Measurements from ENCODE around the gene PLA2G4B. TPM values are rescaled to one million over a fixed set of nuclear protein-coding genes. Genes with fewer than 3 reads are reported as not detected.

The PLA2G4B gene
- polyA plus RNA-seq (ENCODE audit: low read depth in 6 of 6): 1 to 10 TPM in 1 of 6 donors, under 1 TPM in 3, not detected in 2; 0.45 to 1.5 (median 0.48) TPM

GRCh38 chr15:41838400-41838897 lies at the start of gene PLA2G4B:
Gene PLA2G4B (plus strand): TSS chr15:41838847. CDS start chr15:41838914, 67 bp downstream.
- ATAC-seq (ENCODE audit: low read depth in 2 of 2) (no peak), DNase-seq (no peak)
- no peaks in the 10 kb centered on the region for H3K36me3 Mint-ChIP-seq
- no peak within 1 kb of the TSS for H3K4me3 Mint-ChIP-seq
- H3K9me3 Mint-ChIP-seq: no peaks in the 10 kb centered on the region
- no peaks in the 10 kb centered on the region for H3K27me3 Mint-ChIP-seq
- H3K27ac Mint-ChIP-seq: peak within 1 kb of the TSS in 1 of 6 donors; percentile 16
- peaks cover 5 to 11% (median 8%) of the 10 kb centered on the region in 3 donors for H3K4me1 Mint-ChIP-seq

- no peaks in the 10 kb centered on the region for H3K36me3 Mint-ChIP-seq
- no peaks in the 10 kb centered on the region for H3K9me3 Mint-ChIP-seq
- peak overlapping the region in 2 of 6 donors; percentile 48 to 69 for H3K27ac Mint-ChIP-seq
- H3K4me3 Mint-ChIP-seq: no peak overlapping the region
- no peaks in the 10 kb centered on the region for H3K27me3 Mint-ChIP-seq
- no peak for ATAC-seq (ENCODE audit: low read depth in 2 of 2)
- peaks cover 44 to 50% (median 46%) of the 10 kb centered on the region in 3 donors for H3K4me1 Mint-ChIP-seq
- no peak for DNase-seq
Observed at GRCh38 chr15:41789236-41789635, 49.4 kb upstream of the PLA2G4B start.

- Mint-ChIP-seq H3K27ac (peak overlapping the region in 2 of 6 donors; percentile 48 to 69), H3K4me3 (no peak overlapping the region), H3K4me1 (peaks cover 46 to 52% (median 49%) of the 10 kb centered on the region in 3 donors), H3K36me3 (no peaks in the 10 kb centered on the region), H3K27me3 (no peaks in the 10 kb centered on the region), H3K9me3 (no peaks in the 10 kb centered on the region)
- no peak for ATAC-seq (ENCODE audit: low read depth in 2 of 2)
- no peak for DNase-seq
Observed at GRCh38 chr15:41789662-41790061, 49.0 kb upstream of the PLA2G4B start.

GRCh38 chr15:41790169-41790568 lies 48.5 kb upstream of the PLA2G4B start:
- Mint-ChIP-seq H3K4me1 (peaks cover 51 to 57% (median 52%) of the 10 kb centered on the region in 3 donors), H3K27ac (no peak overlapping the region), H3K36me3 (no peaks in the 10 kb centered on the region), H3K4me3 (no peak overlapping the region), H3K9me3 (peaks cover 0 to under 1% (median 0%) of the 10 kb centered on the region in 7 donors), H3K27me3 (no peaks in the 10 kb centered on the region)
- DNase-seq: no peak
- no peak for ATAC-seq (ENCODE audit: low read depth in 2 of 2)

GRCh38 chr15:41790756-41791546 lies 47.7 kb upstream of the PLA2G4B start:
- Mint-ChIP-seq H3K4me1 (peaks cover 58 to 64% (median 59%) of the 10 kb centered on the region in 3 donors), H3K27ac (peak overlapping the region in 3 of 6 donors; percentile 13 to 79 (median 71)), H3K36me3 (no peaks in the 10 kb centered on the region), H3K27me3 (no peaks in the 10 kb centered on the region), H3K9me3 (peaks cover 0 to 2% (median 0%) of the 10 kb centered on the region in 7 donors), H3K4me3 (peak overlapping the region in 2 of 8 donors; percentile 29 to 65)
- ATAC-seq (ENCODE audit: low read depth in 2 of 2) (peak in 1 of 2 donors; percentile 25), DNase-seq (no peak)

- H3K4me3 Mint-ChIP-seq: peak overlapping the region in 1 of 8 donors; percentile 65
- H3K27ac Mint-ChIP-seq: peak overlapping the region in 4 of 6 donors; percentile 15 to 71 (median 30)
- peaks cover 0 to 2% (median 0%) of the 10 kb centered on the region in 7 donors for H3K9me3 Mint-ChIP-seq
- H3K36me3 Mint-ChIP-seq: no peaks in the 10 kb centered on the region
- no peak for ATAC-seq (ENCODE audit: low read depth in 2 of 2)
- DNase-seq: no peak
- peaks cover 60 to 67% (median 65%) of the 10 kb centered on the region in 3 donors for H3K4me1 Mint-ChIP-seq
- H3K27me3 Mint-ChIP-seq: no peaks in the 10 kb centered on the region
Observed at GRCh38 chr15:41791547-41791937, 47.1 kb upstream of the PLA2G4B start.

GRCh38 chr15:41792000-41792637 lies 46.5 kb upstream of the PLA2G4B start:
- peak overlapping the region in 3 of 6 donors; percentile 21 to 71 (median 38) for H3K27ac Mint-ChIP-seq
- ATAC-seq (ENCODE audit: low read depth in 2 of 2): no peak
- H3K36me3 Mint-ChIP-seq: no peaks in the 10 kb centered on the region
- DNase-seq: no peak
- peaks cover 60 to 70% (median 63%) of the 10 kb centered on the region in 3 donors for H3K4me1 Mint-ChIP-seq
- H3K9me3 Mint-ChIP-seq: peaks cover 0 to 2% (median 0%) of the 10 kb centered on the region in 7 donors
- H3K27me3 Mint-ChIP-seq: no peaks in the 10 kb centered on the region
- H3K4me3 Mint-ChIP-seq: peak overlapping the region in 1 of 8 donors; percentile 3

- no peak for ATAC-seq (ENCODE audit: low read depth in 2 of 2)
- Mint-ChIP-seq H3K9me3 (peaks cover 0 to 2% (median 0%) of the 10 kb centered on the region in 7 donors), H3K36me3 (peaks cover 0 to 1% of the 10 kb centered on the region in 2 donors), H3K27ac (no peak overlapping the region), H3K4me3 (no peak overlapping the region), H3K27me3 (no peaks in the 10 kb centered on the region), H3K4me1 (peaks cover 50 to 66% (median 55%) of the 10 kb centered on the region in 3 donors)
- DNase-seq: no peak
Observed at GRCh38 chr15:41794081-41794480, 44.6 kb upstream of the PLA2G4B start.

- Mint-ChIP-seq H3K9me3 (peaks cover 0 to 2% (median 0%) of the 10 kb centered on the region in 7 donors), H3K4me1 (peaks cover 29 to 50% (median 37%) of the 10 kb centered on the region in 3 donors), H3K27ac (peak overlapping the region; percentile 5 to 93 (median 44)), H3K36me3 (peaks cover 11 to 14% of the 10 kb centered on the region in 2 donors), H3K4me3 (peak overlapping the region in 1 of 8 donors; percentile 12), H3K27me3 (no peaks in the 10 kb centered on the region)
- DNase-seq (no peak), ATAC-seq (ENCODE audit: low read depth in 2 of 2) (no peak)
Observed at GRCh38 chr15:41795996-41796856, 42.4 kb upstream of the PLA2G4B start.

GRCh38 chr15:41797201-41797944 lies 41.3 kb upstream of the PLA2G4B start:
- Mint-ChIP-seq H3K9me3 (peaks cover 0 to 2% (median 0%) of the 10 kb centered on the region in 7 donors), H3K4me1 (peaks cover 18 to 43% (median 26%) of the 10 kb centered on the region in 3 donors), H3K27me3 (no peaks in the 10 kb centered on the region), H3K36me3 (peaks cover 11 to 14% of the 10 kb centered on the region in 2 donors), H3K4me3 (no peak overlapping the region), H3K27ac (peak overlapping the region in 4 of 6 donors; percentile 3 to 49 (median 20))
- no peak for ATAC-seq (ENCODE audit: low read depth in 2 of 2)
- DNase-seq: no peak

- peak overlapping the region in 1 of 6 donors; percentile 8 for H3K27ac Mint-ChIP-seq
- peaks cover 11 to 14% of the 10 kb centered on the region in 2 donors for H3K36me3 Mint-ChIP-seq
- H3K9me3 Mint-ChIP-seq: peaks cover 0 to 2% (median 0%) of the 10 kb centered on the region in 7 donors
- H3K4me1 Mint-ChIP-seq: peaks cover 17 to 43% (median 24%) of the 10 kb centered on the region in 3 donors
- DNase-seq: no peak
- peak overlapping the region in 1 of 8 donors; percentile 30 for H3K4me3 Mint-ChIP-seq
- H3K27me3 Mint-ChIP-seq: no peaks in the 10 kb centered on the region
- ATAC-seq (ENCODE audit: low read depth in 2 of 2): no peak
Observed at GRCh38 chr15:41798607-41799487, 39.8 kb upstream of the PLA2G4B start.

Measured in naive B cell (primary cell).